Motor neuron (in vitro differentiated cells): Measurements from ENCODE around the gene EXOSC5. TPM values are rescaled to one million over a fixed set of nuclear protein-coding genes. Genes with fewer than 3 reads are reported as not detected.

Source experiments
- ATAC-seq, 8 experiments: fragments of 200-7000 bp; cut with Tn5 transposase; replicated peaks in 6 of 8; 2 replicates each; pipeline ENCODE4 v1.8.0; 2021; ENCODE audit warnings: mild to moderate bottlenecking in 8 of 8, moderate library complexity in 8 of 8
- H3K27ac ChIP-seq, 2 donors: fragments of 250-450 bp; sonication (Bioruptor Pico); 2 replicates each; pipeline ENCODE4 v1.9.0; 2021; ENCODE audit warnings: antibody characterized with exemption in 2 of 2, mild to moderate bottlenecking in 2 of 2, moderate library complexity in 1 of 2
- H3K4me1 ChIP-seq, 2 donors: fragments of 250-450 bp; sonication (Bioruptor Pico); replicated peaks in 1 of 2; 2 replicates each; pipeline ENCODE4 v1.6.1; 2021; ENCODE audit warnings: antibody characterized with exemption in 2 of 2, mild to moderate bottlenecking in 2 of 2, moderate library complexity in 1 of 2
- H3K4me3 ChIP-seq, 5 donors: fragments of 250-450 bp; sonication (Bioruptor Pico); 2 replicates each; pipeline ENCODE4 v1.9.0; 2021; ENCODE audit warnings: antibody characterized with exemption in 5 of 5, mild to moderate bottlenecking in 5 of 5, moderate library complexity in 4 of 5
- WGBS, 10 experiments: fragments of 450-650 bp; shearing (Covaris generic); methylation state at CpG; one replicate each; pipeline ENCODE4 v1.0.0; 2022; 5-methylcytosine and 5-hydroxymethylcytosine counted together
- in situ Hi-C, 9 experiments: fragments of 400-800 bp; cut with MboI; loops; one replicate each; pipeline ENCODE4 v1.15.0; 2021; ENCODE audit warnings: low sequenced_read_pairs in 9 of 9, low pct_unique_long_range_greater_than_20kb in 2 of 9; ENCODE audit not compliant: unreplicated experiment in 9 of 9
- total RNA-seq, 8 experiments: library from RNA; unstranded; fragments of 300-600 nt; gene quantifications; 2 replicates each; pipeline versions ENCODE4 v1.2.3 to v1.2.4, GENCODE V29; 2022

EXOSC5 gene
- total RNA-seq, 8 experiments from 2014 or later, result 14.9 to 61.8 (median 35.6) TPM

DNA sequence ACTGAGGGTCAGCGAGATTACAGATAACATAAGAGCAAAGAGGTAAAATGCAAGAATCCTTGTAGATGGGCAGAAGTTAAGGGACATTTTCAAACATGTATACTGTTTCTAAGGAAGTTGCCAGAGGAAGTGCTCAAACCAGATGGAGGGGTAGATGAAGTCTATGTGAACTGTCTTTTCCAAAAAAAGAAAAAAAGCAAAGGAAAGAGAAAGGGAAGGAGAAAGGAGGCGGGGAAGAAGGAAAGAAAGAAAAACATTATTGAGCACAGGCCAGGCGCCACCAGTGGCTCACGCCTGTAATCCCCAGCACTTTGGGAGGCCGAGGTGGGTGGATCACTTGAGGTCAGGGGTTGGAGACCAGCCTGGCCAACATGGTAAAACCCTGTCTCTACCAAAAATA, 37.3 kb upstream of the EXOSC5 start:
- in situ Hi-C loops, result loop anchor here in 1 of 9 experiments (25.0 kb wide), 1 partner anchor 128 kb away; no protein-coding TSS in a partner anchor
- no peak overlapping the region for H3K27ac ChIP-seq
- 80 to 100% (median 87%) methylated on average over 1 to 5 of the region's 5 CpGs for WGBS, 10 experiments
- peaks cover 5% of the 10 kb centered on the region in 2 donors for H3K4me1 ChIP-seq
- no peak overlapping the region for H3K4me3 ChIP-seq
- no peak for ATAC-seq

- WGBS, 10 experiments, result 86% methylated on average over 8 of the region's 18 CpGs; no CpG with 5 or more reads in 9 of the 10 experiments
- in situ Hi-C loops, result loop anchor here in 1 of 9 experiments (25.0 kb wide), 1 partner anchor 129 kb away; no protein-coding TSS in a partner anchor
- ATAC-seq, result no peak
- Histone ChIP-seq H3K4me1 (peaks cover 5 to 6% of the 10 kb centered on the region in 2 donors), H3K27ac (no peak overlapping the region), H3K4me3 (no peak overlapping the region)
Measured at GRCh38 chr19:41433171-41433570, 36.0 kb upstream of the EXOSC5 start.

DNA sequence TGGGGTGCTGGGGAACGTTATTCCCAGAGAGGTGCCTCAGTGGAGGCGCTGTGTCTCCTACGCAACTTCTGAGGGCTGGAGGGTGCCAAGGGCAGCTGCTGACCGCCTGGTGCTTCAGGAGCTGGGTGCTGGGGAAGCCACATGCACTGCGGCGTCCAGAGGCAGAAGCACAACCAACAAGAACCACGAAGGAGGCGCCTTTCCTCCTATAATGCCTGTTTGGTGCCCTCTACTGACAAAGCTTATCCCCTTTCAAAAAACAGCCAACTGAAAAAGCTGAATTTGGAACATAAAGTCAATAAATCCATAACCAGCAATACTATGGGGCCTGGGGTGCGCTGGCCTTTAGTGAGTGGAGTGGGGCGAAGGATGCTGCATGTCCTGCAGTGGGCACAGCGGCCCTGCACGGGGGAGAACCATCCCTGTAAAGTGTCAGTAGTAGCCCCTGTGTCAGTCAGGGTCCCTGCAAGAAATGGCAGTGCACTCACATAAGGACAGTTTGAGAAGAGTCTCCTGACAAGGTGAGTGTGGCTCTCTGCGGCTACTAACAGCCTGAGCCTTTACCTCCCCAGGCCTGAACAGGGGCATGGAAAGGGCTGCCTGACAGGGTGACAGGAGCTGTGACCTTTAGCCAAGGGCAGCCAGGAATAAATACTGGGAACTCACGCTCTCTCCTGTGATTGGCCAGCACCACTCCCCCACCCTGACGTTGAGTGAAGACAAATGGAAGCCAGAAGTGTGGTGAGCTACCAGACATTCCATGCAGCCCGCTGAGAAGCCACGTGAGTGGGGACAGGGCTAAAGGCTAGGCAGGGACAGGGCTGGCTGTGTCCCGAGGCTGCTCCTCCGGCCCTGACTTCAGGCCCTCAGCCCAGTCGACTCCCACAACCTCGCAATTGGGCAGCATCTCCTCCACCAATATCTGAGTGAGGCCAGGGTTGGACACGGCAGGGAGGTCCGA, 34.5 kb upstream of the EXOSC5 start:
- H3K27ac ChIP-seq, result no peak overlapping the region
- 79 to 95% (median 81%) methylated on average over 1 to 5 of the region's 23 CpGs; no CpG with 5 or more reads in 4 of the 10 experiments for WGBS, 10 experiments
- no peak for ATAC-seq

DNA sequence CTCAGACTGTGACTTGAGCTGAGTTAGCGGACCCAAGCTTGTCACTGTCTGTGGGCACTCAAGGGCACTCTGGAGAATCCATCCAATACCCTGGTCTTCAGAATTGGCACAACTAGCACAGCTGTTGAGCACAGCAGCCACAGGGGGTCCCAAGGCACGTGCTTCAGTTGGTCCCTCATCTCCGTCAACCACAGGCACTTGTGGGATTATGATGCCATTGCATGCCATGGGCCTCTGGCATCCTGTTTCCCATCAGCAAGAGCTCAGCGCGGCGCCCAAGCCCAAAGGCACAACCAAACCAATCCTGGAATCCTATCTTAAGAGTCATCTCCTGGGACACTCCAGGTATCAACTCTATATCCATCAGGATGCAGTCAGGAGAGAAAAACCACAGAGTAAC, 33.8 kb upstream of the EXOSC5 start:
- 88 to 100% (median 100%) methylated on average over 1 to 5 of the region's 6 CpGs; no CpG with 5 or more reads in 7 of the 10 experiments for WGBS, 10 experiments
- in situ Hi-C loops, result loop anchor here in 1 of 9 experiments (25.0 kb wide), 1 partner anchor 131 kb away; no protein-coding TSS in a partner anchor
- ATAC-seq, result no peak
- H3K4me3 ChIP-seq, result no peak overlapping the region
- H3K4me1 ChIP-seq, result peaks cover 19 to 23% of the 10 kb centered on the region in 2 donors
- H3K27ac ChIP-seq, result no peak overlapping the region

More for the DNA sequence above, 34.5 kb upstream of the EXOSC5 start:
- no peak overlapping the region for H3K4me3 ChIP-seq
- peaks cover 18 to 19% of the 10 kb centered on the region in 2 donors for H3K4me1 ChIP-seq
- in situ Hi-C loops, result loop anchor here in 1 of 9 experiments (25.0 kb wide), 1 partner anchor 131 kb away; no protein-coding TSS in a partner anchor

DNA sequence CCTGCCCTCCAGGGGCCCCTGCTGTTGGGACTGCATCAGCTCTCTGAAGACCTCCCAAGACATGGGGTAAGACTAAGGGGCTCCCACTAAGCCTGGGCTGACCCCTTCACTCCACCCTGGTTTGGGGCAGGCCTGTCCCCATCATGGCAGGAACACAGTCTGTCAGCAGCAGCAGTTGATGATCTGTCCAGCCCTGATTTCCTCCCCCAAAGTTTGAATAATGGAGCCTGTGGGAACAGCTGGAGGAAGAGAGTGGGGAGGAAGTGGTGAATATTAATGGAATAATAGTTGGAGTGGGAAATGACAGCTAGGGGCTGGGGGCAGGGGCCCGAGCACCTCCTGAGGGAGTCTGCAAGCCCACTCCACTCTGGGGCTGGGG, 31.3 kb upstream of the EXOSC5 start:
- Histone ChIP-seq H3K4me1 (peaks cover 19 to 23% of the 10 kb centered on the region in 2 donors), H3K4me3 (no peak overlapping the region), H3K27ac (peak overlapping the region; percentile 49 to 85)
- no peak for ATAC-seq
- in situ Hi-C loops, result loop anchor here in 1 of 9 experiments (25.0 kb wide), 1 partner anchor 134 kb away; no protein-coding TSS in a partner anchor
- no CpG with 5 or more reads among the region's 1 CpG for WGBS, 10 experiments

DNA sequence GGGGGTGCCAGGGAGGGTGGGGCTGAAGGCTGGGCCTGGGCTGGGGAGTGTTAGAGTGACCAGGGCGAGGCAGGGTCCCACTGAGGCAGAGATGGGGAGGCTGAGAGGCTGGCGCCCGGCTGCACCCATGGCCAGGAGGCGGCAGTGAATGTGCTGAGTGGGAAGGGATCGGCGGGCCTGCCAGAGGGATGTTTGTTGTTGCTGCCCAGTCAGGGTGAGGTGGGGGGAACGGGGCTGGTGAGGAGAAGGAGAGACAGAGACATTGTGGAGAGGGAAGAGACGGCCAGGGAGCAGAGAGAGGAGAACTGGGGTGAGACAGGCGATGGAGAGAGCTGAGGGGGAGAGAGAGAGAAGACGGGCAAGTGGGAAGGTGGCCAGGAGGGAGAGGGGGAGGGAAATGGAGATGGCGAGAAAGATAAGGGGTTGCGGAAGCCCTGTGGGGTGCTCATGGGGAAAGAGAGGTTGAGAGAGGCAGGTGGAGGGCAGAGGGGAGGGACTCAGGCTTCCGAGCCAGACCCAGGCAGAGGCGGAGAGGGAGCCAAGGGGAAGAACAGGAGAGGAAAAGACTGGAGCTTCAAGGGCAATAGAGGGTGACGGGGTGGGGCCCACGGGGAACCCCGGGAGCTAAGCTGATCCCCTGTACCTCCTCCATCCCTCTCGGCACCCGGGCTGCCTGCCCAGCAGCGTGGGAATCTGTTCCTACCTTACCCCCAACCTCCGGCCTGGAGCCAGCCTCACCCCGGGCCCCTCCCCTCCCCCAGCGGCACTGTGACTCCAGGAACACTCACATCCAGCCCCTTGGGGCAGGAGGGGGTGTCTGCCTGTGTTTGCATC, 30.7 kb upstream of the EXOSC5 start:
- Histone ChIP-seq H3K27ac (peak overlapping the region; percentile 49 to 85), H3K4me3 (peak overlapping the region in 3 of 5 donors; percentile 23 to 40 (median 26)), H3K4me1 (peaks cover 19 to 23% of the 10 kb centered on the region in 2 donors)
- 0 to 71% (median 8%) methylated on average over 1 to 6 of the region's 23 CpGs; no CpG with 5 or more reads in 5 of the 10 experiments for WGBS, 10 experiments
- peak; percentile 41 to 68 (median 62) for ATAC-seq
- in situ Hi-C loops, result loop anchor here in 1 of 9 experiments (25.0 kb wide), 1 partner anchor 134 kb away; no protein-coding TSS in a partner anchor

GRCh38 chr19:41426952-41427646, 29.9 kb upstream of the EXOSC5 start, which contains the start of gene B3GNT8:
TSS of gene B3GNT8 (minus strand) at chr19:41427374. CDS start at chr19:41426778, 596 bp downstream.
- peak; percentile 86 to 95 (median 94) for ATAC-seq
- Histone ChIP-seq H3K27ac (peak within 1 kb of the TSS; percentile 66 to 85), H3K4me1 (peaks cover 19 to 23% of the 10 kb centered on the region in 2 donors), H3K4me3 (peak within 1 kb of the TSS in 4 of 5 donors; percentile 18 to 40 (median 24))
- 0 to 34% (median 26%) methylated on average over 1 to 3 of the region's 19 CpGs; no CpG with 5 or more reads in 7 of the 10 experiments for WGBS, 10 experiments
- in situ Hi-C loops, result loop anchor here in 1 of 9 experiments (25.0 kb wide), 1 partner anchor 135 kb away; no protein-coding TSS in a partner anchor

- no peak for ATAC-seq
- WGBS, 10 experiments, result 81 to 100% (median 95%) methylated on average over 2 to 5 of the region's 36 CpGs; no CpG with 5 or more reads in 6 of the 10 experiments
- peak overlapping the region in 1 of 2 donors; percentile 85 for H3K27ac ChIP-seq
- peak overlapping the region in 1 of 5 donors; percentile 40 for H3K4me3 ChIP-seq
- in situ Hi-C loops, result loop anchor here in 1 of 9 experiments (25.0 kb wide), 1 partner anchor 136 kb away; no protein-coding TSS in a partner anchor
- H3K4me1 ChIP-seq, result peaks cover 19 to 23% of the 10 kb centered on the region in 2 donors
Measured at GRCh38 chr19:41426116-41426841, 29.1 kb upstream of the EXOSC5 start.

DNA sequence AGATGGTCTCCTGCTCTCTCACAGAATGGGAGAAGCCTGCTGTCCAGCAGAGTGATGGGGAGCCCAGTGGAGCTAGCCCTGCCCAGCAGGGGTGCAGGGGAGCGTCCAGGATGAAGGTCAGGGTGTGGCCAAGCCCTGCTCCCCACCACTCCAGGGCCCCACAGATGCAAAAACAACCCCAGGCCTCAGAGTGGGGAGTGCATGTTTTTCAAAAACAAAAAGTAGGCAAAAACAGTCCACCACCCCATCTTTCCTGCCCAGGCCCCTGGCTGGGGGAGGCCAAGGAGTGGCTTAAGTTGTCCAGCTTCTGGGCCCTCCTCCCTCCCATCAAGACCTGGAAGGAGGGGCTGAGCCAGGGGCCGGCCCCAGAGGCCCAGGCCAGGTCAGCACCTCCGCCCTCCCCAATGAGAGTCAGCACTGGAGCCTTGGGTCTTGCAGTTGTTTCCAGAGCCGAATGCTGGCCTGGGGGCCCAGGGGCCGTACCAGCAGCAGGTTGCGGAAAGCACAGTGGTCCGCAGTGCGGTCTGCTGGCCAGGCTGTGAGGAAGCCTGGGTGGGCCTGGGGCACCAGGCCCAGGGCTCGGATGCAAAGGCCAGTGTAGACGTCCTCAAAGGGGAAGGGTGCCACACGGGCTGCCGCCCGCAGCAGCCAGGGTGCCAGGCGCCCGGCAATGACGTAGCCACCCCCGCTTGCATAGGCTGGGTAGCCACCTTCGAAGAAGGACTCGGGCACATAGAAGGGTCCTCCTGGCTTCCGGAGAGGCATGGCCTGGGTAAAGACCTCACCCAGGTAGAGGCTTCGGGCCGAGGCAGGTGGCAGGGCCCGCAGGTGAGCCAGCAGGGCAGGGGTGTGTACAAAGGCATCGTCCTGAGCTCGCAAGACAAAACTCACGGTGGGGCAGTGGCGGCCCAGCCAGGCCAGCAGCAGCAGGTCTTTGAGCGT, 28.3 kb upstream of the EXOSC5 start:
- Histone ChIP-seq H3K27ac (no peak overlapping the region), H3K4me3 (no peak overlapping the region), H3K4me1 (peaks cover 19 to 23% of the 10 kb centered on the region in 2 donors)
- in situ Hi-C loops, result loop anchor here in 1 of 9 experiments (25.0 kb wide), 1 partner anchor 137 kb away; no protein-coding TSS in a partner anchor
- no peak for ATAC-seq
- 100% methylated on average over 1 to 4 of the region's 28 CpGs; no CpG with 5 or more reads in 7 of the 10 experiments for whole genome bisulfite sequencing, 10 experiments

GRCh38 chr19:41424335-41425173, 27.4 kb upstream of the EXOSC5 start:
- in situ Hi-C loops, result loop anchor here in 1 of 9 experiments (25.0 kb wide), 1 partner anchor 138 kb away; no protein-coding TSS in a partner anchor
- no peak overlapping the region for H3K27ac ChIP-seq
- no peak overlapping the region for H3K4me3 ChIP-seq
- WGBS, 10 experiments, result 90 to 100% (median 95%) methylated on average over 1 to 5 of the region's 21 CpGs; no CpG with 5 or more reads in 4 of the 10 experiments
- ATAC-seq, result no peak
- H3K4me1 ChIP-seq, result peaks cover 19 to 23% of the 10 kb centered on the region in 2 donors
